Endothelial cell of umbilical vein (primary cell): ENCODE measurements around the gene MAST4.

Experiments used
- CTCF ChIP-seq, 2 donors: IDR thresholded peaks; 1 replicate in 1 of 2; 2 replicates in 1 of 2; pipeline ENCODE4 v1.5.1; 2011; ENCODE audit warnings: low read length in 2 of 2, mild to moderate bottlenecking in 2 of 2, moderate library complexity in 2 of 2, control low read depth in 1 of 2, inconsistent platforms in 1 of 2, low read depth in 1 of 2; ENCODE audit not compliant: insufficient read depth in 1 of 2; ENCODE audit errors: extremely low read depth in 1 of 2
- MAX ChIP-seq: IDR thresholded peaks from 2 replicates; pipeline ENCODE4 v1.6.1; 2011; ENCODE audit not compliant: insufficient read depth, insufficient read length

GRCh38 chr5:67077296-67077695 lies 481.1 kb downstream of the MAST4 start:
- no peak for TF ChIP-seq CTCF (IDR thresholded peaks at IDR 0.05; ENCODE audit: extremely low read depth in 1 of 2, insufficient read depth in 1 of 2, low read depth in 1 of 2, low read length in 2 of 2)
- no peak for TF ChIP-seq MAX
